Bronchial epithelial cell (primary cell): Measurements from ENCODE around the gene AMOTL2. TPM values are rescaled to one million over a fixed set of nuclear protein-coding genes. Genes with fewer than 3 reads are reported as not detected.

Experiments used
- DNase-seq: peaks from one replicate; pipeline ENCODE4 v3.0.0-alpha.2; 2010; ENCODE audit warnings: low read depth
- FAIRE-seq: peaks from 2 replicates; lab custom pipeline; 2011; peaks lifted over from hg19 to GRCh38; lab: Jason Lieb, UNC
- H3K27me3 ChIP-seq: 2 replicates; pipeline ENCODE4 v1.5.1; 2011; ENCODE audit warnings: low read length; ENCODE audit not compliant: control insufficient read depth, insufficient read depth
- H3K36me3 ChIP-seq: 2 replicates; pipeline ENCODE4 v1.5.1; 2011; ENCODE audit warnings: low read length; ENCODE audit not compliant: control insufficient read depth, insufficient read depth
- H3K4me3 ChIP-seq: 2 replicates; pipeline ENCODE4 v1.5.1; 2011; ENCODE audit warnings: mild to moderate bottlenecking, low read depth, low read length, control low read depth
- CTCF ChIP-seq: IDR thresholded peaks from 2 replicates; pipeline ENCODE4 v1.5.1; 2011; ENCODE audit warnings: mild to moderate bottlenecking, moderate library complexity, low read length, control low read depth, inconsistent platforms; ENCODE audit not compliant: insufficient read depth, severe bottlenecking
- total RNA-seq: library from RNA; depleted of rRNA; stranded (reverse); fragments of >200 nt; gene quantifications from 2 replicates; pipeline ENCODE4 v1.2.1, GENCODE V29; 2014

AMOTL2 gene
- total RNA-seq, 1 donor from 2014 or later: 54.2 TPM

- H3K36me3 ChIP-seq: no peaks in the 10 kb centered on the region
- no peak for TF ChIP-seq CTCF
- DNase-seq (no peak), FAIRE-seq (no peak)
- H3K27me3 ChIP-seq: peaks cover 14% of the 10 kb centered on the region
- H3K4me3 ChIP-seq: no peak overlapping the region
Measured at GRCh38 chr3:134407239-134407625, 33.0 kb upstream of the AMOTL2 start.

- Histone ChIP-seq H3K4me3 (peak overlapping the region; percentile 22), H3K27me3 (peaks cover 14% of the 10 kb centered on the region), H3K36me3 (no peaks in the 10 kb centered on the region)
- TF ChIP-seq CTCF: no peak
- DNase-seq (no peak), FAIRE-seq (no peak)
Measured at GRCh38 chr3:134406331-134407238, 32.3 kb upstream of the AMOTL2 start.

GRCh38 chr3:134404366-134404885 is 30.2 kb upstream of the AMOTL2 start:
- no peak for TF ChIP-seq CTCF
- H3K36me3 ChIP-seq: no peaks in the 10 kb centered on the region
- FAIRE-seq (no peak), DNase-seq (no peak)
- H3K4me3 ChIP-seq: no peak overlapping the region
- H3K27me3 ChIP-seq: peaks cover 14% of the 10 kb centered on the region

GRCh38 chr3:134397755-134398154 is 23.5 kb upstream of the AMOTL2 start:
- Histone ChIP-seq H3K27me3 (no peaks in the 10 kb centered on the region), H3K36me3 (no peaks in the 10 kb centered on the region), H3K4me3 (no peak overlapping the region)
- TF ChIP-seq CTCF: no peak
- no peak for FAIRE-seq
- DNase-seq: no peak

GRCh38 chr3:134395103-134395502 is 20.9 kb upstream of the AMOTL2 start:
- TF ChIP-seq CTCF: no peak
- DNase-seq: no peak
- Histone ChIP-seq H3K27me3 (no peaks in the 10 kb centered on the region), H3K4me3 (no peak overlapping the region), H3K36me3 (no peaks in the 10 kb centered on the region)
- FAIRE-seq: no peak
